Stimulated activated CD8-positive, alpha-beta memory T cell treated with anti-CD3 and anti-CD28 coated beads, Interleukin-12 subunit alpha, Interleukin-12 subunit beta, amount 100 ng/mL, for 1 hour (primary cell): ENCODE results near the gene ZNF516.
A peak's percentile ranks its signal among the peaks of the same experiment; 100 is the strongest.

Source experiments
- DNase-seq: peaks from one replicate; pipeline ENCODE4 v3.0.0-alpha.2; 2020; ENCODE audit warnings: low read depth

ZNF516 gene

DNA sequence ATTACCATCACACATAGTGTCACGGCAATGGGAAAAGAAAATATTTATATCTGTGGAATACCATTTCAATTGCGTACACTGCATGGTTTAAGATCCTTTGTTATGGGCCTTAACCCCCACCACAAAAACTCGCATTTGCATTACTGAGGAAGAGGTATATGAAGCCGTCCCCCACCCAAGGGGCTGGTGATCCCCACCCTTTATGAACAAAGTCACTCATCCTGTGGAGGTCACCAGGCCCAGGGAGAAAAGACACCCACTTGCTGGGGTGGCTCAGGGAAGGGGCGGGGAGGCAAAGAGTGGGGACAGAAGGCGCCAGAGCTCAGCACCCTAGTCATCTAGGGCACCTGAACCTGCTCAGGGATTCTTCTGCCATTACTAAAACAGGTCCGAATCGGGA is 133.8 kb downstream of the ZNF516 start:
- DNase-seq = no peak

DNA sequence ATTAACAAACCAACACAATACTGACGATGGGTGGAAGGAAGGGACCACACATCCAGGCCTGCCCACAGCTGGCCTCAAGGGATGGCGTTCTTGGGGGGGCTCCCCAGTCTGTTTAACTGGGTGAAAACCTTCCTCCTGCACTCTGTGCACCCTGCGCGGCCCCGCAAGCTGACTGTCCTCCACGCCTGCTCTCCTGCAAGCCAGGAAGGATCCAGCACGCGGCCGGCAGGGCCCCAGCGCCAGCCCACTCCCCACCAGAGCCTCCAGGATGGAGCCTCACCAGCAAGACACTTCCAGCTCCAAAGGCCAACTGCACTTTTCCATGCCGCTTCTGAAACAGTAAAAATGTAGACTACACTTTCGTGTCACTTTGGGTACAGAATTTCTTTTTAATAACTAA is 135.1 kb downstream of the ZNF516 start:
- no peak for DNase-seq

DNA sequence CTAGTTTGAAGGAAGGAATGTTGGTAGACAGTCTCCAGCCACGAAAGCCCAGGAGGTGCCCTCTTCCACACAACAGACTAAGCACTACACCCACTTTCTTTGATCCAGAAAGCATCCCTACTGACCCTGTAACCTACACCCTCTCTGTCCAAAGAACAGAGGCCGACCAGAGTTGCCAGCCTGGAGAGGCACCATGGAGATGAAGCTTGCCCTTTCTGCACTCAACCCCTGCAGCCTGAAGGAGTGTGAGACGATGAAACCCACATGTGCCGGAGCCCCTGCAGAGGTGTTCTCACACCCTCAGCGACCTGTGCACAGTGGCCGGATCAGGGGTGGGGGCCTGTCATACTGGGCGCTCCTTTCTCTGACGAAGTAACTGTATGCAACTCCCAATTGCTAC is 136.3 kb downstream of the ZNF516 start:
- DNase-seq = no peak

DNA sequence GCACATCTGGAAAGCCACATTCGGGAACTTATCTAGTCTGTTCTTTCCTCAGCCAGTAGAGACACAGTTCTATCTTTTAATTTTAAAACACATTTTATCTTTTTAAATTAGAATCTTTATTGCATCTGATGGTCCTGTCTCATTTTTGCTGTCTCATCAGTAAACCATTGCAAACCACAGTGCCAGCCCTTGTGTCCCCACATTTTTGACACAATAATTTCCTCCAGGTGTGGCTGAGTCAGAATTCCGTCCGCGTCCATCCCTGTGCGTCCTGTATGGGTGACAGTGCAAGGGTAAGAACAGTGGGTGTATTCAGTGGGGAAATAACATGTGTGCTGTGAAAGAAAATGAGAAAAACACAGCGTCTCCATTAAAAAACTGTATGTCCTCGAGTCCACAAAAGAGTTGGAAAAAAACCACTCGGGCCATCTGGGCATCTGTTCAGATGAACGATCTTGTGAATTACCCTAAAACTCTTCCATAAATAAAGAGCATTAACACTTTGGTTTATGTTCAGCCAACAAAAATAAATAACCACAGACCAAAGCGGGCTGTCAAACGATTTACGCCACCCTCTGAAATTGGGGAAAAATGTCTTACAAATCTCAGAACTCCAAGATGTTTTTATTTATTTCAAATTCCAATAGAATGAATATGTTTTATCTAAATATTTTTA is 137.3 kb downstream of the ZNF516 start:
- DNase-seq = no peak

DNA sequence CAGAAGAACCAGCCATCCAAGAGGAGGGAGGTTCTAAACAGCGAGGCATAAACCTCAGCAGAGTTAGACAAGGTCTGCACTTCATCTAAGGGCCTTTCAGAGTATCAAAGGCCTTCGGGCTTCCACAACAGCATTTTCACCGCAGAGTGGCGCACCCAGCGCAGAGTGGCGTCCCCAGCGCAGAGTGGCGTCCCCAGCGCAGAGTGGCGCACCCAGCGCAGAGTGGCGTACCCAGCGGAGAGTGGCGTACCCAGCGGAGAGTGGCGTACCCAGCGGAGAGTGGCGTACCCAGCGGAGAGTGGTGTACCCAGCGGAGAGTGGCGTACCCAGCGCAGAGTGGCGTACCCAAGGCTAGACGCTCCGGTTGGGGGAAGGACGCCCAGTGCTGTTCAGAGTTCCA is 137.9 kb downstream of the ZNF516 start:
- no peak for DNase-seq

DNA sequence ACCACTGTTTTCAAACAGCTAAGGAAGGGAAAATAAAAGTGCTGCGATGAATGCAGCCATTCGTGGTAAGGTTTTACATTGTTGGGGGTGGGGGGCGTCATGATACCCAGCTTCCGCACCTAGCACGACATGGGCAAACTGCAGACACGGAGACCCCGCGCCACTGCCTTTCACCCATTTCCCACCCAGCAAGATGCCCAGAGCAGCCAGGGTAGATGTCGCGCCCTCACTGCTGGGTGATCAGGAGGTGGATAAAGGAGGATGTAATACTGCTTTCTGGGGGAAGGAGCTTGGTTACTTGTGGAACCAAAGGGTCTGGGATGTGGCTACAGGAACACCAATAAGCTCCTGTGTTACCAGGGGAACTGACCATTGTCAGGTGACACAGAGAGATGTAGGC is 138.4 kb downstream of the ZNF516 start:
- no peak for DNase-seq

DNA sequence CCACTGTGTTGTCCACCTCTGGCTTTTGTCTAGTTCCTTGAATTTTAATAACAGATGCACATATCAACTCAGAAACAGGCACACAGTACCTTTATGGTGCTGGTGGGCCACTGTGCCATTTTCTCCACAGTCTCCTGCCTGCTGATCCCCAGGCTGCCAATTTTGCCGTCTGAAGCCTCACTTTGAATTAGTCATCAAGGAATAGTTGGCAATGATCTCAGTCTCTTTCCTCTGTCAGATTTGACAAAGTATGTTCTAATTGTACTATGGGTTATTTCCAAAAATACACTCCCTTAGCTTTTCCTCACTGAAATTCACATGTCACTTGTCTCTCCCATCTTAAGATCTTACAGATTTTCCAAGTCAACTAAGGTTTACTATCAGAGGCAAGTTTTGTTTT is 140.7 kb downstream of the ZNF516 start:
- DNase-seq = no peak

DNA sequence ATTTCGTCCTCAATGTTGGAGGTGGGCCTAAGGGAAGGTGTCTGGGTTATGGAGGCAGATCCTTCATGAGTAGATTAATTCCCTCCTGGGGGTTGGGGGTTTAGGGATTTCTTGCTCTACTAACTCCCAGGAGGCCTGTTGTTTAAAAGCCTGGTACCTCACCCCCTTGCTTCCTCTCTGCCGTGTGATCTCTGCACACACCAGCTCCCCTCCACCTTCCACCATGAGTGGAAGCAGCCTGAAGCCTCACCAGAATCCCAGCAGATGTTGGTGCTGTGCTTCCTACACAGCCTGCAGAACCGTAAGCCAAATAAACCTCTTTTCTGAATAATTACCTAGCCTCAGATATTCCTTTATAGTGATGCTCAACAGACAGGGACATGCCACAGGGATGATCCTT is 141.5 kb downstream of the ZNF516 start:
- DNase-seq = no peak

DNA sequence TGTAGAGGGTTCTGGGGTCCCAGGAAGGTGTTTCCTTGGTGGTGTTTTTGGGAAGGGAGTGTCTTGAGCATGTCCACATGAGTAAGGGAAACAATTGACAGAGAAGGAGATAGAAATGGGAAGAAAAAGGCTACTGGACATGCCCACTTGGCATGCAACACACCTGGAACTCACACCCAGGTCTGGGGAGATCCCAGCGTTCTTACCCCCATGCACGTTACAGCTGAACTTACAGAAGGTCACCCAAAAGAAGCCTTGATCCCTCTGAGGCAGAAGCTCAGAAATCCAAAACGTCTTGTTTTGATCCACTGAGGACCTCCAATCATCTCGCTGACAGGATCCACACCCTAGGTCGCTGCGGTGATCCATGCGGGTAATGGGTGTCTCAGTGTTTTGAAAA is 142.0 kb downstream of the ZNF516 start:
- DNase-seq = no peak

DNA sequence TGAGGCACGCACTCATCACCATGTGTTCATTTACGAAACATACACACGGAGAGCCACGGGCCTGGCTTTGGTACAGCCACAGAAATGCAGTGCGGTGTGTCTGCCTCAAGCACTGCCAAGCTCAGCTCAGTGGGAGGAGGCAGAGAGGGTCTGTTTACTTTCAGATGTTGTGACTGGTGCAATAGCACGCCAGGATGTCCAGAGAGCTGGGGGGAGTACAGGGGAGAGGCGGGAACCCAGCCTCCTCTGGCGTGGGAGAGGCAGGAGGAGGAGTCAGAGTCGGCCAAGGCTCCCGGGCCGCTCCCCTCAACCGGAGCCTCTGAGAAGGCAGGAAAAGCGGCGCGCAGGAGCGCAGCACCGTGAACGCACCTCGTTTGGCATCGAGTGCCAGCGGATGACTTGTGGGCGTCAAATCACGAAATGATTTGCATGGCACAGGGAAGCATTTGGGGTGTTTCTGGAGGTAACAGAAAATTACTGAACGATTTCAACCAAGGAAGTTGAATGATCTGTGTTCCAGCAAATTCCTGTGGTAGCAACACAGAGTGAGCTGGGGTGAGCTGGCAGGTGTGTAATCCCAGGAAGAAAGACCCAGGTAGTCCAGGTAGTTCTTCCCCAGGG is 143.0 kb downstream of the ZNF516 start:
- DNase-seq = no peak

DNA sequence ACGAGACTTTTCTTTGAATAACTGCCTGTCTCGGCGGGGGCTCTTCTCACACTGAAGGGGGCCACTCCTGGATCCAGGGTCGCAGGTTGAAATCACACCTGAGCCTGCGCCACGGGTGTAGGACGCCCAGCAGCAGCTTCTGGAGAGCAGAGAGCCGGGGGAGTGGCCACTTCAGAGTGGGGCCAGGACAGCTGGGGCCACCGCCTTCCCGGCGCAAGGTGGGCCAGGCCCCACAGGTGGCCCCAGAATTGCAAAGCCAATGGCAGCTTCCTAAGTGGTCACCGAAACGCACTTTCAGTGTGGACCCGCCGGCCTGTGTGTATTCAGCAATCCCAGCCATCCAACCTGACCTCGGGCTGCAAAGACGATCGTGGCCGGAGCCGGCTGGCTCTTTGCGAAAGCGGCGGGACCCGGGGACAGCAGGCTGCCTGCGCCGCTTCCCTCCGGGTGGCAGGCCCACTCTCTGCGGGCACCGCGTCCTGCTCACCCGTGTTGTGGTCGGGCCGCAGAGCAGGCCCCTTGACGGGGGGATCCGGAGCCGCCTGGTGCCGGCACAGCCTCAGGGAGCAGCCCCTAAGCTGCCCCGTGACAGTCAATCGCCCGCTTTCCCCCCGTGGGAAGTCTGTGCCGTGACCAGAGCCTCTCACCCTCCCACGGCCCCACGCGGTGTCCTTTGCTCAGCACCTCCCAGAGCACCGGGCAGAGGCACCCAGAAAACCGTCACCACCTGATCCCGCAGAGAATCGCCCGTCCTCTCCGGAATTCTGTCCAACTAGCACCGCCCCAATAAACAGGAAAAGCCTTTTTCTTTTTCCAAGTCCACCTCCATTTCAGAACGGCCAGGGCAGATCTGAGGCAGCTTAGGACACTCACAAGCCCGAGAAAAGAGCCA is 144.7 kb downstream of the ZNF516 start:
- DNase-seq = no peak

DNA sequence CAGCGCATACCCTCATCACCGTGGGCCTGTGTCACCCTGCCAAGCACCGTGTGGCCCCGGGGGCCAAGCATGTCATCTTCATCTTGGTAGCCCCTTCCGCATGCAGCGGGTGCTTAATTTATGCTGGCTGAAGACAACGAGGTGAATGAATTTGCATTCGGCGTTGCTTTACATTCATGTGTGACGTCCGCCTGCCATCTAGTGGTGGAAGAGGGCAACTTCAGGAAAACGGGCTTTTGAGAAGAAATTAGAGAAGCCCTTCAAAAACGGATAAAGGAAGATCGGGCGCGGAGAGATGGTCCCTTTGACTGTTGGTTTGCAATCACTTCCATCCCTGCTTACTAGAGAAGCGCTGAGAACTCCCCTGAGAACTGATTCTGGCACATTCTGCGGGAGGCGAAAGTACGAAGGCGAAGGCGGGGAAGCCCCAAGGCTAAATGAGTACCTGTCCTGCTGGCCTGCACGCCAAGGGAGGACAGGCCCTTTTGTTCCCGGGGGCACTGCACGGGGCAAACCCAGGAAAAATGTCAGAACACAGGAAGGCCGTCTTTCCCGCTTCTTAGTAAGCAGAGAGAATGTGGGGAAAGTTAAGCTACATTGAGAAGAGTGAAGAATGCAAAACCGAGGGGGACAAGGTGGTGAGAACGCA is 145.9 kb downstream of the ZNF516 start:
- peak; percentile 42 for DNase-seq

DNA sequence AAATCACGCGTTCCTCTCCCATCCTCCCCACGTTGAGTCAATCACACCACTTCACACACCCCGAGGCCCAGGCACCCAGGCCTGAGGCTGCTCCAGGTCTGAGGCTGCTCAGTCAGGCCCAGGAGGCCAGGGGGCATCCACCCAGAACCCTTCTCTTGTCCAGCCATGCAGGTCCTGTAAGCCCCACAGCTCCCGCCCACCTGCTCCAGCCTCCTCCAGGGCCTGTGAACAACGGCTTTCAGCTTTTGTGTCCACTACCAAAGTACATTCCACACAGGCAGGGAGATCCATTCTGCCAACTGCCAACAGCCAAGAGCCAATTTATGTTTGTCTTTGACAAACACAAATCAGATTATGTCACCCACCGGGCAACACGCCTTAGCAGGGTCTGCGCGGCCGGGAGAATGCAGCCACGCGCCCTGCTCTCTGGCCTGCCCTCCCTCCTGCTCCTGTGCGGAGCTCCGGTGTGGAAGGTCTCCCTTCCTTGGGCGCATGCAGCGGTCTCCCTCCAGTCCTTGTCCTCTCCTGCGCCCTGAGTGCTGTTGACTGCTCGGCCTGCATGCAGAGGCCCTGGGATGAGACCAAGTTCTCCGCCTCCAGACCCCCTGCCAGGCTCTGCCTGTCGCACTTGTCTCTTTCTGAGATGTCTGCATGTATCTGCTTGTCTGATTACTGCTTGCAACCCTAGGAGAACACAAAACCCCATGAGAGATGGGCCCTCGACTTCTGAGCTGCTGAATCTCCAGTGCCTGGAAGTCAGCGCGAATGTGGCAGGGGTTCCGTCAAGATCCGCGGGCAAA is 146.6 kb downstream of the ZNF516 start:
- no peak for DNase-seq

DNA sequence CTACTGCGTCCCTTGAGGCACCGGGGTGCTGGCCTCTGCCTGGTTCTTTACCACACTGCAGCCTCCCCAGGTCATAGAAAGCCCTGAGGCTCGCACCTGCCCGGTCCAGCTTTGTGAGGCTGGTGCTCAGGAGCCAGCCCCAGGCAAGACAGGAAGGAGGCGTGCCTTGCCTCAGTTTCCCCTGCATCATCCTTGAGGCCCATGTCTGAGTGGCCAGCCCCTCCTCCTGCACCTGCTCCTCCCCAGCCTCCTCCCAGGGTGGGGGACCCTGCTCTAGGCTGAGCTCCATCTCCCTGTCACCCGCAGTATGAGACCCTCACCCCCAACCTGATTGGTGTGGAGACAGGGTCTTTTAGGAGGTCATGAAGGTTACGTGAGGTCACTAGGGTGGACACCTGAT is 147.7 kb downstream of the ZNF516 start:
- DNase-seq = no peak

DNA sequence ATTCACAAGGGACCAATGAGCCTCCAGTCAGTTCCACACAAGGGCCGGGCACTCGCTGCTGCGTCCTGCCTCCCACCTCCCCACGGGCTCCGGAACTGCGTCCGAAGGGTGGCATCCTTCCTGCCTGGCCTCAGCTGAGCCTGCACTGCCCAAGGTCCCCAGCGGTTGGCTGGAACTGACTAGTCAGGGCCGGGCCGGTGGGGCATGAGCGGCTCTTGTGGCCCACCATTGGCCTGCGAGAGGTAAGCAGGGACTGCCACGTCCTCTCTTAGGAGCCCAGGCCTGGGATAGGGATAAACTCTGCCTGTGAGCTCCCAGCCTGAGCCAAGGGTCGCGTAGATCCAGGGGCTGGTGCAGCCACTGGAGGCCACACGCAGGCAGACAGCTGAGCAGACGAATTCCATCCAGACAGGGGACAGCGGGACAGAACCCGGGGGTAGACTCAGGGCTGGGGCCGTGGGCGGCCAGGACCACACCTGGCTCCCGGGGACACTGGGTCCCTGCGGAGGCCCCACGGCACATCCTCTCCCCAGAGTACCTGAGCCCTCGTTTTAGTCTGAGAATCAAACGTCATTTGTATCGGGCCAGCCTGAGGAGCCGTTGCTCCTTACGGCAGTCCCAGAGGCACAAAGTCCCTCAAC is 148.4 kb downstream of the ZNF516 start:
- DNase-seq = no peak

DNA sequence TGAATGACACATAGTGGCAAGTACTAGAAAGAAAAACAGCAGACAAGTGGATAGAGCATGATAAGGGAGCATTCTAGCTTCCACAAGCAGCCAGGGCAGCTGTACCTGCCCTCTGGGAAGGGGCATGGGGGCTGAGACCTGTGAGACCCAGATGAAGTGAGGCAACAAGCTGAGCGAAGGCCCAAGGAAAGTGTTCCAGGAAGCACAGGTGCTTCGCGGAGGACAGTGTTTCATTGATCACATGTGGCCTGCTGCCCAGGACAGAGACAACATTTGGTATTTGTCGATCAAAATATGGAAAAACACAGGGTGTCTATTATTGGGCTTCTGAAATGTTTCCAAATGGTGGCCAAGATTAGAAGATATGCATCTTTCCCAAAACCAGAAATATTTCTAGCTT is 149.1 kb downstream of the ZNF516 start:
- DNase-seq = no peak

DNA sequence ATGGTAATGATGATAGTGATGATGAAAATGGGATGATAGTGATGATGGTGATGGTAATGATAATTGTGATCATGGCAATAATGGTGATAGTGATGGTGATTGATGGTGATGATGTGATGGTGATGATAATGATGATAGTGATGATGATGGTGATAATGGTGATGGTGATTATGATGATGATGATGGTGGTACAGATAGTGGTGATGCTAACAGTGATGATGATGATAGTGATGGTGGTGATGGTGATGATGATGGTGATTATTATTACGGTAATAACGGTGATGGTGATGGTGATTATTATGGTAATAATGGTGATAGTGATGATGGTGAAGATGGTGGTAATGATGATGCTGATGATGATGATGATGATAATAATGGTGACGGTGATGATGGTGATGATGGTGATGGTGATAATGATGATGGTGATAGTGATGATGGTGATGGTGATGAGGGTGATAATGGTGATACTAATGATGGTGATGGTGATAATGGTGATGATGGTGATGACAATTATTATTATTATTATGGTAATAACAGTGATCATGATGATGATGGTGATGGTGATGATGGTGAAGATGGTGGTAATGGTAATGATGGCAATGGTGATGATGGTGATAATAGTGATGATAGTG is 151.0 kb downstream of the ZNF516 start:
- no peak for DNase-seq

DNA sequence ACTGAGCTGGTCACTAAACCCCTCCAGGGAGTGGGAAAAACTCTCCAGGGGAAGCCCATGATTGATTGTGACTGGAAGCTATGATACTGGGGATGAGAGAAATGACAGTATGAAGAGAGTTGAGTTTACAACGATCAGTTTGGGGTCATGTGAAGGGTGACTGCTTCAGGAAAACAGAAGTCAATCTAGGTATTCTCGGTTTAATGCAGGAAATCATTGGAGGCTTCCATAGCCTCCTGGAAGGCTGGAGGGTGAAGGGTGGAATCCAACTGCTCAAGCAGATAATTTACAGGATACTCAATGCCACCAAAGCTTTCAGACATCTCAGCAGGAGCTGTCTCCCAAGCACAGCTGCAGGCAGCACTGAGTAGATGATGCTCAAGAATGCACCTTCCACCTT is 154.6 kb downstream of the ZNF516 start:
- no peak for DNase-seq

DNA sequence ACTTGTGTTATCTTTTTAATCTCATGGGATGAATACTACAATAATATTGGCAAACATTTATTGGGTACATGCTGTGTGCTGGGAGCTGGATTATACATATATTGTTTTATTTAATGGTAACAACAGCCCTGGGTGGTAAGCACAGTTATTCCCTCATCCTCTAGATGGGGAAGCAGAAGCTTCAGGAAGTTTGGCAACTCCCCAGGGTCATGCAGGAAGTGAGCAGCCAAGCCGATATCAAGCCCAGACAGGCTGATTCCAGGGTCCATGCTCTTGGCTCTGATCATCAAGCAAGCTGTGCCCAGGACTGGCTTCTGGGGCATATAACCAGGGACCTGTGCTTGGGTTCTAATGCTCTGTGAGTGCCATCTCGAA is 155.8 kb downstream of the ZNF516 start:
- DNase-seq = no peak

DNA sequence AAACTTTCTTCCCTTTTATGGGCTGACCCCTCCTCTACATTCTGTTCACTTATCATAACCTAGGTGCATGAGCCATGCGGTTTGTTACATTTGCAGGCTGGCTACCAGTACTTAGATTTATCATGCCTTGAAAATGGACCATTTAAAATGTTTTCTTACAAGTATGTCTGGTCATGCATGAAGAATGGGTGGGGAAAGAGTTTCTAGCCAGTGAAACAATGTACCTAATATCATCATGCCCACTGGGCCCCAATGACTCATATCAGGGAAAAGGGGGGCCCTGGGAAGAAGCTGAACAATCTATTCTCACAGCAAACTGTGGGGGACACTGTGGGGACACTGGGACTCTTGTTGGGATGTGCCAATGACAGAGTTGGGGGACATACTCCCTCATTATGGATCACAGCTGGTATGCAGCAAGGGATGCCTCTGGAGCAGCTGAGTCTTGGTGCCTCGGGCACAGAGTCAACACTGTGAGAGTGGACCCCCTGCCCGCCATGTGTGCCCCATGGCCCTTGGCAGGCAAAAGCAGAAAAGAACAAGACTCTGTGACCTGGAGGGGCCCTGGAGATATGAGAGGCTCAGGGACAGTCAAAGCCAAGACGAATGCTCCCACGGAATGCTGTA is 156.3 kb downstream of the ZNF516 start:
- DNase-seq = no peak
